H1 (cell line): ENCODE results near the gene PAX8. TPM values are rescaled to one million over a fixed set of nuclear protein-coding genes. Genes with fewer than 3 reads are reported as not detected.

Experiments
- CTCF ChIA-PET: fragments of 300-600 bp; sonication (Branson Sonifier 250); formaldehyde crosslinking; loops from one replicate; lab custom pipeline; 2021; ENCODE audit not compliant: partially characterized antibody; lab: Charles Lee
- POLR2A ChIA-PET: fragments of 300-600 bp; sonication (Branson Sonifier 250); formaldehyde crosslinking; loops from one replicate; lab custom pipeline; 2021; ENCODE audit warnings: inconsistent platforms; ENCODE audit not compliant: partially characterized antibody; lab: Charles Lee
- DNase-seq, 2 experiments: peaks; one replicate each; pipeline versions ENCODE4 v3.0.0 to v3.0.0-alpha.2; 2010 to 2022; ENCODE audit warnings: low spot score in 2 of 2, low read depth in 1 of 2, mixed read lengths in 1 of 2
- FAIRE-seq: peaks from 2 replicates; lab custom pipeline; 2011; peaks lifted over from hg19 to GRCh38; lab: Jason Lieb, UNC
- H2AFZ ChIP-seq: 2 replicates; pipeline ENCODE4 v1.8.1; 2012; ENCODE audit warnings: low read length, inconsistent platforms
- H2AK5ac ChIP-seq: 2 replicates; pipeline ENCODE4 v1.6.1; 2013; ENCODE audit warnings: low read depth, low read length
- H2BK120ac ChIP-seq: replicated peaks from 2 replicates; pipeline ENCODE3; 2013; ENCODE audit warnings: low read depth, low read length, inconsistent platforms
- H2BK12ac ChIP-seq: 2 replicates; pipeline ENCODE4 v1.6.1; 2013; ENCODE audit warnings: low read depth, low read length
- H2BK15ac ChIP-seq: 2 replicates; pipeline ENCODE4 v1.6.1; 2013; ENCODE audit warnings: low read length
- H2BK20ac ChIP-seq: 2 replicates; pipeline ENCODE4 v1.6.1; 2013; ENCODE audit warnings: low read length
- H2BK5ac ChIP-seq: 2 replicates; pipeline ENCODE4 v1.6.1; 2013; ENCODE audit warnings: low read depth, low read length
- H3K14ac ChIP-seq: 2 replicates; pipeline ENCODE4 v1.6.1; 2013; ENCODE audit warnings: inconsistent platforms; ENCODE audit not compliant: insufficient read length
- H3K18ac ChIP-seq: 2 replicates; pipeline ENCODE4 v1.6.1; 2013; ENCODE audit warnings: low read length; ENCODE audit errors: extremely low read depth
- H3K23ac ChIP-seq: 2 replicates; pipeline ENCODE4 v1.6.1; 2013; ENCODE audit warnings: inconsistent platforms; ENCODE audit not compliant: insufficient read length
- H3K23me2 ChIP-seq: 2 replicates; pipeline ENCODE4 v1.6.1; 2013; ENCODE audit warnings: low read depth, low read length
- H3K27ac ChIP-seq: 2 replicates; pipeline ENCODE4 v1.6.1; 2011; ENCODE audit warnings: low read depth, low read length, inconsistent platforms
- H3K27me3 ChIP-seq, 4 experiments: replicated peaks in 1 of 4; 1 replicate in 1 of 4; 2 replicates in 3 of 4; pipeline versions ENCODE4 v1.6.1 to v1.8.1; 2011 to 2013; ENCODE audit warnings: low read length in 3 of 4, mild to moderate bottlenecking in 3 of 4, inconsistent platforms in 2 of 4, mixed read lengths in 2 of 4, moderate library complexity in 1 of 4; ENCODE audit not compliant: control insufficient read depth in 3 of 4, insufficient read depth in 3 of 4; ENCODE audit errors: extremely low read depth in 1 of 4
- H3K36me3 ChIP-seq, 4 experiments: 2 replicates each; pipeline versions ENCODE4 v1.6.1 to v1.8.1; 2011 to 2013; ENCODE audit warnings: mild to moderate bottlenecking in 4 of 4, low read length in 3 of 4, moderate library complexity in 2 of 4, control low read depth in 1 of 4, inconsistent platforms in 1 of 4; ENCODE audit not compliant: insufficient read depth in 4 of 4, control insufficient read depth in 2 of 4
- H3K4ac ChIP-seq: replicated peaks from 2 replicates; pipeline ENCODE3; 2013; ENCODE audit warnings: low read length, low read depth, mixed read lengths, inconsistent platforms; ENCODE audit not compliant: insufficient read length
- H3K4me1 ChIP-seq, 4 experiments: replicated peaks in 1 of 4; 1 replicate in 1 of 4; 2 replicates in 3 of 4; pipeline versions ENCODE4 v1.6.1 to v1.8.1; 2011 to 2013; ENCODE audit warnings: low read length in 3 of 4, inconsistent platforms in 2 of 4, mixed read lengths in 1 of 4; ENCODE audit not compliant: insufficient read depth in 4 of 4, control insufficient read depth in 3 of 4
- H3K4me2 ChIP-seq, 2 experiments: 2 replicates each; pipeline versions ENCODE4 v1.6.1 to v1.8.1; 2011 to 2013; ENCODE audit warnings: low read depth in 2 of 2, low read length in 2 of 2, control low read depth in 1 of 2, inconsistent platforms in 1 of 2, mild to moderate bottlenecking in 1 of 2; ENCODE audit not compliant: insufficient read depth in 1 of 2
- H3K4me3 ChIP-seq, 4 experiments: fragments of 200-600, 300-600 bp in 1 of 4; sonication (generic), shearing (Covaris generic), sonication (Bioruptor Twin) in 1 of 4; 2 replicates each; pipeline versions ENCODE4 v1.5.1 to v1.8.1; 2011 to 2016; ENCODE audit warnings: low read length in 4 of 4, low read depth in 3 of 4, control low read depth in 2 of 4, inconsistent platforms in 2 of 4, mild to moderate bottlenecking in 2 of 4, mixed read lengths in 1 of 4, moderate library complexity in 1 of 4; ENCODE audit not compliant: insufficient read depth in 2 of 4; ENCODE audit errors: extremely low read depth in 1 of 4
- H3K56ac ChIP-seq: replicated peaks from 2 replicates; pipeline ENCODE3; 2013; ENCODE audit warnings: low read depth, mild to moderate bottlenecking, mixed read lengths, low read length, inconsistent platforms; ENCODE audit not compliant: insufficient read length
- H3K79me1 ChIP-seq: 2 replicates; pipeline ENCODE4 v1.6.1; 2013; ENCODE audit warnings: low read depth, low read length, control low read depth
- H3K79me2 ChIP-seq, 2 experiments: 2 replicates each; pipeline versions ENCODE4 v1.6.1 to v1.8.1; 2012 to 2013; ENCODE audit warnings: low read length in 2 of 2, mild to moderate bottlenecking in 2 of 2, inconsistent platforms in 1 of 2; ENCODE audit not compliant: insufficient read depth in 2 of 2, control insufficient read depth in 1 of 2
- H3K9ac ChIP-seq, 4 experiments: replicated peaks in 1 of 4; 1 replicate in 1 of 4; 2 replicates in 3 of 4; pipeline versions ENCODE4 v1.6.1 to v1.8.1; 2011 to 2013; ENCODE audit warnings: low read depth in 3 of 4, low read length in 3 of 4, control low read depth in 2 of 4, mild to moderate bottlenecking in 2 of 4, moderate library complexity in 2 of 4, inconsistent platforms in 1 of 4; ENCODE audit errors: extremely low read depth in 1 of 4
- H3K9me3 ChIP-seq, 2 experiments: 2 replicates each; pipeline versions ENCODE4 v1.6.1 to v1.8.1; 2012 to 2013; ENCODE audit warnings: mild to moderate bottlenecking in 2 of 2, moderate library complexity in 2 of 2, control low read depth in 1 of 2, inconsistent platforms in 1 of 2, low read depth in 1 of 2, low read length in 1 of 2, mixed read lengths in 1 of 2; ENCODE audit not compliant: insufficient read depth in 2 of 2
- H4K20me1 ChIP-seq, 2 experiments: replicated peaks in 1 of 2; 2 replicates each; pipeline versions ENCODE3 to v1.8.1; 2011 to 2013; ENCODE audit warnings: inconsistent platforms in 2 of 2, low read length in 2 of 2, mild to moderate bottlenecking in 1 of 2; ENCODE audit not compliant: insufficient read depth in 2 of 2, control insufficient read depth in 1 of 2
- H4K5ac ChIP-seq: 2 replicates; pipeline ENCODE4 v1.6.1; 2013; ENCODE audit warnings: low read length, low read depth, mixed read lengths, inconsistent platforms; ENCODE audit not compliant: insufficient read length
- H4K8ac ChIP-seq: 2 replicates; pipeline ENCODE4 v1.8.0; 2013; ENCODE audit warnings: mild to moderate bottlenecking, moderate library complexity, low read length, inconsistent platforms; ENCODE audit not compliant: insufficient read depth; ENCODE audit errors: extremely low read depth
- H4K91ac ChIP-seq: replicated peaks from 2 replicates; pipeline ENCODE3; 2013; ENCODE audit warnings: low read length, mixed read lengths, inconsistent platforms; ENCODE audit not compliant: insufficient read length
- EZH2 ChIP-seq: fragments of 200-600 bp; sonication (generic); IDR thresholded peaks from 2 replicates; pipeline ENCODE4 v1.7.1; 2012; ENCODE audit warnings: low read depth, mild to moderate bottlenecking, moderate library complexity, low read length, inconsistent platforms; ENCODE audit not compliant: severe bottlenecking
- FOSL1 ChIP-seq: IDR thresholded peaks from 2 replicates; pipeline ENCODE4 v1.6.1; 2011; ENCODE audit warnings: mild to moderate bottlenecking, low read depth, low read length, moderate library complexity; ENCODE audit not compliant: insufficient read depth
- HDAC6 ChIP-seq: IDR thresholded peaks from one replicate; pipeline ENCODE4 v1.7.1; 2012; ENCODE audit warnings: low read depth, mild to moderate bottlenecking, inconsistent platforms, low read length, moderate library complexity
- JUN ChIP-seq: IDR thresholded peaks from 2 replicates; pipeline ENCODE4 v1.6.1; 2011; ENCODE audit warnings: low read depth, mild to moderate bottlenecking, improper control_type of control experiment, low read length
- JUND ChIP-seq: IDR thresholded peaks from 2 replicates; pipeline ENCODE4 v1.6.1; 2011; ENCODE audit warnings: mild to moderate bottlenecking, improper control_type of control experiment, low read length
- KDM1A ChIP-seq: fragments of 200-600, 300-600 bp; sonication (generic); IDR thresholded peaks from 2 replicates; pipeline ENCODE4 v1.7.1; 2016; ENCODE audit warnings: mild to moderate bottlenecking, low read length, borderline replicate concordance
- KDM5A ChIP-seq: fragments of 200-600 bp; IDR thresholded peaks from 2 replicates; pipeline ENCODE4 v1.7.1; 2012; ENCODE audit warnings: mild to moderate bottlenecking, low read length, inconsistent platforms, mixed read lengths
- MAFK ChIP-seq: IDR thresholded peaks from 2 replicates; pipeline ENCODE4 v1.6.1; 2012; ENCODE audit warnings: low read depth, mild to moderate bottlenecking, improper control_type of control experiment, low read length
- RBBP5 ChIP-seq: IDR thresholded peaks from 2 replicates; pipeline ENCODE4 v1.7.1; 2012; ENCODE audit warnings: low read depth, mild to moderate bottlenecking, inconsistent platforms, low read length, moderate library complexity, borderline replicate concordance
- RFX5 ChIP-seq: IDR thresholded peaks from 2 replicates; pipeline ENCODE4 v1.6.1; 2011; ENCODE audit warnings: low read depth, low read length, improper control_type of control experiment, borderline replicate concordance
- SIN3A ChIP-seq, 2 experiments: IDR thresholded peaks in 1 of 2; conservative IDR thresholded peaks in 1 of 2; 2 replicates each; pipeline ENCODE4 v1.6.1; 2011 to 2012; ENCODE audit warnings: low read length in 2 of 2, improper control_type of control experiment in 1 of 2, low read depth in 1 of 2, mild to moderate bottlenecking in 1 of 2
- SRF ChIP-seq: IDR thresholded peaks from 2 replicates; pipeline ENCODE4 v1.6.1; 2011; ENCODE audit warnings: mild to moderate bottlenecking, low read depth, low read length, moderate library complexity
- TAF1 ChIP-seq: IDR thresholded peaks from 2 replicates; pipeline ENCODE4 v1.6.1; 2011; ENCODE audit warnings: mild to moderate bottlenecking, low read depth, low read length
- TEAD4 ChIP-seq: IDR thresholded peaks from 2 replicates; pipeline ENCODE4 v1.6.1; 2012; ENCODE audit warnings: low read depth, low read length, inconsistent platforms, mixed read lengths
- YY1 ChIP-seq: IDR thresholded peaks from 2 replicates; pipeline ENCODE4 v1.6.1; 2011; ENCODE audit warnings: low read depth, mild to moderate bottlenecking, low read length
- WGBS, 2 experiments: shearing (Covaris generic) in 1 of 2; methylation state at CpG; one replicate each; pipeline versions ENCODE4 v1.1.6 to v1.1.7; 2013 to 2015; ENCODE audit warnings: low lambda C conversion rate in 2 of 2, mixed read lengths in 2 of 2, inconsistent platforms in 1 of 2, low coverage in 1 of 2, missing lambda C conversion rate in 1 of 2; ENCODE audit not compliant: insufficient replicate concordance in 2 of 2, insufficient coverage in 1 of 2, insufficient read length in 1 of 2; ENCODE audit errors: extremely low coverage in 1 of 2, missing lambda C conversion rate in 1 of 2; 5-methylcytosine and 5-hydroxymethylcytosine counted together
- polyA plus RNA-seq, 7 experiments: library from polyadenylated mRNA; depleted of rRNA in 3 of 7; stranded (reverse) in 5 of 7; unstranded in 2 of 7; fragments of >200 nt in 5 of 7; fragments of 200-250 nt in 2 of 7; gene quantifications; 1 replicate in 5 of 7; 2 replicates in 1 of 7; 4 replicates in 1 of 7; pipeline versions ENCODE4 v1.2.1 to v1.2.3, GENCODE V29; 2011 to 2013; ENCODE audit warnings: missing spikeins in 2 of 7, mixed read lengths in 2 of 7
- total RNA-seq: library from RNA; stranded (reverse); fragmentation: NEBNext Ultra II Directional; extraction: Animal tissue kit (Norgen Biotek cat#: 25700); gene quantifications from 2 replicates; pipeline ENCODE4 v1.2.1, GENCODE V29; 2021

Gene PAX8
- total and polyA plus RNA-seq, 2 of the 8 experiments (the other 6 are each of a cell fraction or from before 2014, with no cell fraction given) = 0.02 TPM; not detected in 1

DNA sequence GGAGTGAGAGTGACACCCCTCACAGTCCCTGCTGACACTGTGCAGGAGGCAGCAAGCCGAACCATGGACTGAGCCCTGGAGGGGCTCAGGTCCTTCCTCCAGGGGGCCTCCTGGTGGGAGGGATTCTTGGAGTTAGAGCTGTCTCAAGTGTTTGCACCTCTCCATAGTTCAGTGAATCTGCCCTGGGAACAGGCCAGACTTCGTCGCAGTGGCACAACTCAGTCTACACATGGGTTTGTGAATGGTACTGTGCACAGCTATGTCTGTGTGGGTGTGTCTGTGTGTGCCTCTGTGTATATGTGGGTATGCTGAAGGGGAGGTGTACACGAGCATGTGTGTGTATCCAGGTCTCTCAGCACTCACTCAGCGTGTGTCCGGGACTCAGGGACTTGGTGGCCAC is 36.4 kb downstream of the PAX8 start:
- no peak overlapping the region for H3K9ac ChIP-seq
- H2BK20ac ChIP-seq = no peak overlapping the region
- no peak overlapping the region for H4K5ac ChIP-seq
- no peak overlapping the region for H3K4ac ChIP-seq
- no peak overlapping the region for H2BK5ac ChIP-seq
- H3K4me2 ChIP-seq = no peak overlapping the region
- no peak for FAIRE-seq
- H3K4me3 ChIP-seq = no peak overlapping the region
- H2BK120ac ChIP-seq = no peak overlapping the region
- no peak overlapping the region for H3K23ac ChIP-seq
- 95% methylated on average over 5 of the region's 6 CpGs; no CpG with 5 or more reads in 1 of the 2 experiments for WGBS, 2 experiments
- H3K79me2 ChIP-seq = no peaks in the 10 kb centered on the region
- H3K14ac ChIP-seq = no peak overlapping the region
- no peak overlapping the region for H3K18ac ChIP-seq
- H3K79me1 ChIP-seq = no peaks in the 10 kb centered on the region
- no peak for DNase-seq
- H3K27me3 ChIP-seq = no peaks in the 10 kb centered on the region
- ChIA-PET POLR2A (no interaction called here), CTCF (interaction anchor here (0.8 to 4.3 kb wide), 5 partner anchors 10 to 148 kb away, joined by 3 to 20 read pairs (median 3); no protein-coding TSS in a partner anchor)
- 0 out of 2 replicates have a peak, but pooled peaks cover 2% of the 10 kb centered on the region for H3K23me2 ChIP-seq
- no peak overlapping the region for H2BK15ac ChIP-seq
- H4K20me1 ChIP-seq = no peaks in the 10 kb centered on the region
- no peak overlapping the region for H3K27ac ChIP-seq
- no peak overlapping the region for H2AK5ac ChIP-seq
- no peaks in the 10 kb centered on the region for H3K36me3 ChIP-seq
- no peak overlapping the region for H2BK12ac ChIP-seq
- H4K8ac ChIP-seq = no peak overlapping the region
- H3K56ac ChIP-seq = no peak overlapping the region
- no peaks in the 10 kb centered on the region for H3K9me3 ChIP-seq
- H4K91ac ChIP-seq = no peak overlapping the region
- no peak overlapping the region for H2AFZ ChIP-seq
- 0 out of 7 replicates have a peak, but pooled peaks cover 0 to 1% (median 0%) of the 10 kb centered on the region in 4 experiments for H3K4me1 ChIP-seq
- TF ChIP-seq RBBP5 (no peak), RFX5 (no peak), MAFK (no peak), YY1 (no peak), SIN3A (conservative IDR thresholded peaks at IDR 0.05 in 1 of 2, IDR thresholded peaks at IDR 0.05 in 1 of 2; ENCODE audit: low read depth in 1 of 2, low read length in 2 of 2) (no peak), FOSL1 (no peak), KDM5A (no peak), TAF1 (no peak), JUND (no peak), KDM1A (no peak), EZH2 (no peak), SRF (no peak), HDAC6 (no peak), TEAD4 (no peak), JUN (no peak)
